ENCODE measurements around the gene CRABP1. TPM values are rescaled to one million over a fixed set of nuclear protein-coding genes. Genes with fewer than 3 reads are reported as not detected.
A peak's percentile ranks its signal among the peaks of the same experiment; 100 is the strongest.

The CRABP1 gene
- total and polyA plus RNA-seq, 10 donors = 3.5 to 159 (median 29.8) TPM

- intact Hi-C loops (cut with DNase I; ENCODE audit: low total_unique reads) = no loop called here
- 80 to 89% (median 88%) methylated on average over 9 of the region's 9 CpGs for WGBS, 5 donors
- peaks cover 0 to 38% (median 19%) of the 10 kb centered on the region in 7 donors for H3K27me3 ChIP-seq (replicated peaks in 1 of 7)
- no peak overlapping the region for H3K4me3 ChIP-seq
- H3K9me3 ChIP-seq = no peaks in the 10 kb centered on the region
- H3K36me3 ChIP-seq = no peaks in the 10 kb centered on the region
- TF ChIP-seq CTCF (IDR thresholded peaks at IDR 0.05 in 8 of 11, conservative IDR thresholded peaks at IDR 0.05 in 3 of 11) (no peak), POLR2A (IDR thresholded peaks at IDR 0.05) (no peak), POLR2AphosphoS5 (IDR thresholded peaks at IDR 0.05) (no peak)
- H3K4me1 ChIP-seq = peaks cover 0 to 16% (median 5%) of the 10 kb centered on the region in 6 donors
- peak overlapping the region in 3 of 8 donors; percentile 4 to 60 (median 25) for H3K27ac ChIP-seq
- no peak for DNase-seq
These were observed 5.4 kb downstream of the CRABP1 start for GRCh38 chr15:78345396-78346125.

GRCh38 chr15:78347586-78348543 is 7.7 kb downstream of the CRABP1 start:
- DNase-seq = peak; percentile 29
- Histone ChIP-seq H3K36me3 (no peaks in the 10 kb centered on the region), H3K4me3 (no peak overlapping the region), H3K4me1 (no peaks in the 10 kb centered on the region), H3K27ac (peak overlapping the region in 5 of 8 donors; percentile 13 to 63 (median 44)), H3K27me3 (replicated peaks in 1 of 7) (peaks cover 0 to 14% (median 0%) of the 10 kb centered on the region in 7 donors), H3K9me3 (no peaks in the 10 kb centered on the region)
- intact Hi-C loops (cut with DNase I; ENCODE audit: low total_unique reads) = no loop called here
- TF ChIP-seq POLR2A (IDR thresholded peaks at IDR 0.05) (no peak), CTCF (IDR thresholded peaks at IDR 0.05 in 8 of 11, conservative IDR thresholded peaks at IDR 0.05 in 3 of 11) (no peak), POLR2AphosphoS5 (IDR thresholded peaks at IDR 0.05) (no peak)
- 75 to 84% (median 76%) methylated on average over 17 of the region's 17 CpGs for WGBS, 5 donors

GRCh38 chr15:78350058-78350457 is 9.9 kb downstream of the CRABP1 start:
- Histone ChIP-seq H3K4me3 (no peak overlapping the region), H3K4me1 (no peaks in the 10 kb centered on the region), H3K27ac (no peak overlapping the region), H3K36me3 (no peaks in the 10 kb centered on the region), H3K27me3 (replicated peaks in 1 of 7) (no peaks in the 10 kb centered on the region), H3K9me3 (no peaks in the 10 kb centered on the region)
- 63 to 88% (median 72%) methylated on average over 2 to 4 of the region's 4 CpGs for WGBS, 5 donors
- intact Hi-C loops (cut with DNase I; ENCODE audit: low total_unique reads) = no loop called here
- TF ChIP-seq POLR2A (IDR thresholded peaks at IDR 0.05) (no peak), POLR2AphosphoS5 (IDR thresholded peaks at IDR 0.05) (no peak), CTCF (IDR thresholded peaks at IDR 0.05 in 8 of 11, conservative IDR thresholded peaks at IDR 0.05 in 3 of 11) (no peak)
- DNase-seq = peak; percentile 37

- H3K4me1 ChIP-seq = no peaks in the 10 kb centered on the region
- WGBS, 5 donors = 71 to 89% (median 83%) methylated on average over 3 of the region's 3 CpGs
- DNase-seq = no peak
- no peak overlapping the region for H3K27ac ChIP-seq
- no peaks in the 10 kb centered on the region for H3K27me3 ChIP-seq (replicated peaks in 1 of 7)
- H3K36me3 ChIP-seq = no peaks in the 10 kb centered on the region
- TF ChIP-seq CTCF (IDR thresholded peaks at IDR 0.05 in 8 of 11, conservative IDR thresholded peaks at IDR 0.05 in 3 of 11) (no peak), POLR2A (IDR thresholded peaks at IDR 0.05) (no peak), POLR2AphosphoS5 (IDR thresholded peaks at IDR 0.05) (no peak)
- H3K4me3 ChIP-seq = no peak overlapping the region
- H3K9me3 ChIP-seq = no peaks in the 10 kb centered on the region
- intact Hi-C loops (cut with DNase I; ENCODE audit: low total_unique reads) = no loop called here
These were observed 11.4 kb downstream of the CRABP1 start for GRCh38 chr15:78351539-78351938.

Data from spleen (tissue), 11 donors.